ENCODE results near the gene LILRA5. TPM values are rescaled to one million over a fixed set of nuclear protein-coding genes. Genes with fewer than 3 reads are reported as not detected.
A peak's percentile ranks its signal among the peaks of the same experiment; 100 is the strongest.

LILRA5 gene
- total and polyA plus RNA-seq, 10 donors = 16.3 to 262 (median 75.9) TPM

DNA sequence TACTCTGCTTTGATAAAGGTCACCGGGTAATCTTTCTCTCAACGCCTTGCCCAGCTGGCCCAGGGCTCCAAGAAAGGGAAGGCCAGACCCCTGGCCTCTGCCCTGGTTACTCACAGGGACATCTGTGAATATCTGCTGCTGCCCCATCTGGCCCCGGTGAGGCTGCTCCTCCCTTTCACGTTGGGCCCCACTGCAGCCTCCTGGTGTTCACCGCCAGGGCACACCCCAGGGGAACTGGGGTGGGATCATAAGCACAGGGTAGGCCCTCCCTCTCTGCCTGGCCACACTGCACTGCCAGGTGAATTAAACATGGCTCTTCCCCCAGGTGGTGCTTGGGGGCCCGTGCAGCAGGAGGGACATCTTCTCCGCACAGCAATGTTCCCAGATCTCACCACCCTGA lies 39.1 kb upstream of the LILRA5 start:
- TF ChIP-seq POLR2AphosphoS5 (IDR thresholded peaks at IDR 0.05) = peak; percentile 4 to 68 (median 59)
- no peak for TF ChIP-seq POLR2A (IDR thresholded peaks at IDR 0.05)
- TF ChIP-seq, protein P1, sequence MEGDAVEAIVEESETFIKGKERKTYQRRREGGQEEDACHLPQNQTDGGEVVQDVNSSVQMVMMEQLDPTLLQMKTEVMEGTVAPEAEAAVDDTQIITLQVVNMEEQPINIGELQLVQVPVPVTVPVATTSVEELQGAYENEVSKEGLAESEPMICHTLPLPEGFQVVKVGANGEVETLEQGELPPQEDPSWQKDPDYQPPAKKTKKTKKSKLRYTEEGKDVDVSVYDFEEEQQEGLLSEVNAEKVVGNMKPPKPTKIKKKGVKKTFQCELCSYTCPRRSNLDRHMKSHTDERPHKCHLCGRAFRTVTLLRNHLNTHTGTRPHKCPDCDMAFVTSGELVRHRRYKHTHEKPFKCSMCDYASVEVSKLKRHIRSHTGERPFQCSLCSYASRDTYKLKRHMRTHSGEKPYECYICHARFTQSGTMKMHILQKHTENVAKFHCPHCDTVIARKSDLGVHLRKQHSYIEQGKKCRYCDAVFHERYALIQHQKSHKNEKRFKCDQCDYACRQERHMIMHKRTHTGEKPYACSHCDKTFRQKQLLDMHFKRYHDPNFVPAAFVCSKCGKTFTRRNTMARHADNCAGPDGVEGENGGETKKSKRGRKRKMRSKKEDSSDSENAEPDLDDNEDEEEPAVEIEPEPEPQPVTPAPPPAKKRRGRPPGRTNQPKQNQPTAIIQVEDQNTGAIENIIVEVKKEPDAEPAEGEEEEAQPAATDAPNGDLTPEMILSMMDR (IDR thresholded peaks at IDR 0.05 in 8 of 11, conservative IDR thresholded peaks at IDR 0.05 in 3 of 11) = peak in 4 of 11 experiments; percentile 11 to 21 (median 20)
- Histone ChIP-seq H3K36me3 (peaks cover 0 to 32% (median 26%) of the 10 kb centered on the region in 6 donors), H3K4me1 (peaks cover 10 to 87% (median 31%) of the 10 kb centered on the region in 6 donors), H3K27ac (peak overlapping the region; percentile 7 to 84 (median 70)), H3K27me3 (replicated peaks in 1 of 7) (no peaks in the 10 kb centered on the region), H3K4me3 (no peak overlapping the region), H3K9me3 (no peaks in the 10 kb centered on the region)
- WGBS, 5 donors = 38 to 65% (median 49%) methylated on average over 4 to 7 of the region's 7 CpGs
- intact Hi-C loops (cut with DNase I; ENCODE audit: low total_unique reads) = no loop called here
- peak; percentile 82 for DNase-seq

- intact Hi-C loops (cut with DNase I; ENCODE audit: low total_unique reads) = no loop called here
- no peak for DNase-seq
- Histone ChIP-seq H3K27me3 (replicated peaks in 1 of 7) (peaks cover 0 to 5% (median 0%) of the 10 kb centered on the region in 7 donors), H3K4me3 (no peak overlapping the region), H3K27ac (peak overlapping the region in 7 of 8 donors; percentile 7 to 84 (median 73)), H3K36me3 (peaks cover 0 to 27% (median 21%) of the 10 kb centered on the region in 6 donors), H3K9me3 (no peaks in the 10 kb centered on the region), H3K4me1 (peaks cover 12 to 87% (median 36%) of the 10 kb centered on the region in 6 donors)
- TF ChIP-seq, protein P1 (IDR thresholded peaks at IDR 0.05 in 8 of 11, conservative IDR thresholded peaks at IDR 0.05 in 3 of 11) = no peak
- TF ChIP-seq POLR2AphosphoS5 (IDR thresholded peaks at IDR 0.05) = no peak
- TF ChIP-seq POLR2A (IDR thresholded peaks at IDR 0.05) = no peak
- WGBS, 5 donors = 29 to 43% (median 38%) methylated on average over 2 of the region's 2 CpGs
Observed at GRCh38 chr19:54351474-54351873, 38.5 kb upstream of the LILRA5 start.

DNA sequence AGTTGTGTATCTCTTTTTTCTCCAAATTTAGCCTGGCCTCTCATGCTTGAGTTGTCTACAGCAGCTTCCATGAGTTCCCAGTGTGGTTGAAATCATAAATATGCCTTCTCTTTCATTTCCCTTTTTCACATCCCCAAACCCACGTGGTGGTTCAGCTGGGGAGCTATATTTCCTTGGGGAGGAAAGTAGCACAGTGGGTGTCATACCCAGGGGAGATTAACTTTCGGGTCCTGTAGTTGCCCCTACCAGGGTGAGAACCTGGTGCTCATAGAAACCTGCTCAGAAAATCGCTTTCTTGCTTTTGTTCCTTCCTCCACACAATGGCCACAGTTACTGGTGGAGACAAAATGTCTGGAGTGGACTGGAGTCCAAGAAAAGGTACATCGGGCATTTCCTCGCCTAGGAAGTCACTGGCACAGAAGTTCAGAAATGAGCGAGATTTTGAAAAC lies 33.0 kb upstream of the LILRA5 start:
- intact Hi-C loops (cut with DNase I; ENCODE audit: low total_unique reads) = no loop called here
- DNase-seq = no peak
- no peaks in the 10 kb centered on the region for H3K36me3 ChIP-seq
- TF ChIP-seq, protein P1 (IDR thresholded peaks at IDR 0.05 in 8 of 11, conservative IDR thresholded peaks at IDR 0.05 in 3 of 11) = no peak
- peak in 1 of 3 donors; percentile 67 for TF ChIP-seq POLR2AphosphoS5 (IDR thresholded peaks at IDR 0.05)
- no peak for TF ChIP-seq POLR2A (IDR thresholded peaks at IDR 0.05)
- WGBS, 5 donors = 46 to 60% (median 47%) methylated on average over 6 of the region's 6 CpGs
- no peaks in the 10 kb centered on the region for H3K9me3 ChIP-seq
- peaks cover 0 to 5% (median 0%) of the 10 kb centered on the region in 7 donors for H3K27me3 ChIP-seq (replicated peaks in 1 of 7)
- H3K27ac ChIP-seq = peak overlapping the region in 7 of 8 donors; percentile 20 to 74 (median 56)
- peaks cover 4 to 87% (median 36%) of the 10 kb centered on the region in 6 donors for H3K4me1 ChIP-seq
- H3K4me3 ChIP-seq = peak overlapping the region in 2 of 8 donors; percentile 1 to 14

GRCh38 chr19:54343868-54344267 lies 30.9 kb upstream of the LILRA5 start:
- H3K27me3 ChIP-seq (replicated peaks in 1 of 7) = peaks cover 0 to 5% (median 0%) of the 10 kb centered on the region in 7 donors

More at GRCh38 chr19:54343868-54344267, 30.9 kb upstream of the LILRA5 start:
- Histone ChIP-seq H3K36me3 (no peaks in the 10 kb centered on the region), H3K27ac (peak overlapping the region in 3 of 8 donors; percentile 29 to 74 (median 46)), H3K4me3 (no peak overlapping the region), H3K9me3 (no peaks in the 10 kb centered on the region), H3K4me1 (peaks cover 5 to 94% (median 50%) of the 10 kb centered on the region in 6 donors)
- no peak for DNase-seq
- 26 to 52% (median 38%) methylated on average over 4 of the region's 4 CpGs for WGBS, 5 donors
- intact Hi-C loops (cut with DNase I; ENCODE audit: low total_unique reads) = no loop called here
- TF ChIP-seq POLR2A (IDR thresholded peaks at IDR 0.05) (no peak), POLR2AphosphoS5 (IDR thresholded peaks at IDR 0.05) (no peak)
- TF ChIP-seq, protein P1 (IDR thresholded peaks at IDR 0.05 in 8 of 11, conservative IDR thresholded peaks at IDR 0.05 in 3 of 11) = no peak
